IMR-90 (cell line): ENCODE results near the gene KIFBP. TPM values are rescaled to one million over a fixed set of nuclear protein-coding genes. Genes with fewer than 3 reads are reported as not detected.
A peak's percentile ranks its signal among the peaks of the same experiment; 100 is the strongest.
"Not testable (repeated sequence)": the region's sequence is repeated elsewhere in the genome, so short reads cannot be mapped to it uniquely, and the experiment has no call there.

Experiments
- ATAC-seq: fragments of 200-7000 bp; cut with Tn5 transposase; 2 replicates; pipeline ENCODE4 v1.9.1; 2020; ENCODE audit warnings: low read depth, mild to moderate bottlenecking, moderate library complexity
- BruUV-seq: library from RNA; stranded (reverse); fragments of 400-500 nt; replicated peaks from 2 replicates; lab custom pipeline; 2021; lab: Mats Ljungman, UMichigan
- CTCF ChIA-PET: fragments of 300-600 bp; formaldehyde crosslinking; extraction: SDS; loops from one replicate; lab custom pipeline; 2021; ENCODE audit warnings: antibody characterized with exemption; lab: Yijun Ruan, JAX
- POLR2A ChIA-PET: fragments of 300-600 bp; sonication (Branson Sonifier 250); formaldehyde crosslinking; loops from one replicate; lab custom pipeline; 2022; ENCODE audit warnings: antibody characterized with exemption; ENCODE audit not compliant: unreplicated experiment; lab: Charles Lee
- DNase-seq: peaks from one replicate; pipeline ENCODE4 v3.0.0; 2013
- H2AFZ ChIP-seq: replicated peaks from 2 replicates; pipeline ENCODE3; 2013; ENCODE audit warnings: low read length, mild to moderate bottlenecking; ENCODE audit not compliant: poor library complexity
- H2AK5ac ChIP-seq: 2 replicates; pipeline ENCODE4 v1.6.1; 2013; ENCODE audit warnings: low read depth, low read length, inconsistent platforms
- H2AK9ac ChIP-seq: replicated peaks from 2 replicates; pipeline ENCODE3; 2013; ENCODE audit warnings: mild to moderate bottlenecking, low read depth, low read length, moderate library complexity; ENCODE audit not compliant: poor library complexity
- H2BK120ac ChIP-seq: 2 replicates; pipeline ENCODE4 v1.6.1; 2013; ENCODE audit warnings: low read depth, low read length, inconsistent platforms
- H2BK15ac ChIP-seq: 3 replicates; pipeline ENCODE4 v1.6.1; 2013; ENCODE audit warnings: low read depth, low read length, inconsistent platforms
- H2BK20ac ChIP-seq: 2 replicates; pipeline ENCODE4 v1.6.1; 2013; ENCODE audit warnings: low read depth, mild to moderate bottlenecking, inconsistent platforms, low read length, moderate library complexity
- H2BK5ac ChIP-seq: 2 replicates; pipeline ENCODE4 v1.6.1; 2013; ENCODE audit warnings: mild to moderate bottlenecking, low read depth, low read length, inconsistent platforms; ENCODE audit not compliant: poor library complexity, severe bottlenecking
- H3K14ac ChIP-seq: replicated peaks from 2 replicates; pipeline ENCODE4 v1.6.1; 2013; ENCODE audit warnings: low read depth, low read length, inconsistent platforms
- H3K18ac ChIP-seq: 2 replicates; pipeline ENCODE4 v1.6.1; 2013; ENCODE audit warnings: low read depth, low read length, control low read depth
- H3K23ac ChIP-seq: 2 replicates; pipeline ENCODE4 v1.6.1; 2013; ENCODE audit warnings: low read depth, low read length, inconsistent platforms
- H3K27ac ChIP-seq: 2 replicates; pipeline ENCODE4 v1.5.1; 2013; ENCODE audit warnings: mild to moderate bottlenecking, control low read depth, low read length; ENCODE audit not compliant: insufficient read depth
- H3K27me3 ChIP-seq: 2 replicates; pipeline ENCODE4 v1.6.1; 2013; ENCODE audit warnings: low read length; ENCODE audit not compliant: control insufficient read depth, insufficient read depth
- H3K36me3 ChIP-seq: 2 replicates; pipeline ENCODE4 v1.6.1; 2013; ENCODE audit warnings: low read length, mixed read lengths; ENCODE audit not compliant: control insufficient read depth, insufficient read depth
- H3K4ac ChIP-seq: 2 replicates; pipeline ENCODE4 v1.6.1; 2013; ENCODE audit warnings: low read depth, low read length, inconsistent platforms
- H3K4me1 ChIP-seq: 2 replicates; pipeline ENCODE4 v1.6.1; 2013; ENCODE audit warnings: low read length, mixed read lengths; ENCODE audit not compliant: control insufficient read depth, insufficient read depth
- H3K4me2 ChIP-seq: 2 replicates; pipeline ENCODE4 v1.6.1; 2013; ENCODE audit warnings: low read depth, mild to moderate bottlenecking, control low read depth, low read length, moderate library complexity
- H3K4me3 ChIP-seq: 2 replicates; pipeline ENCODE4 v1.5.1; 2013; ENCODE audit warnings: low read depth, mild to moderate bottlenecking, control low read depth, low read length, moderate library complexity; ENCODE audit not compliant: insufficient read depth
- H3K56ac ChIP-seq: 2 replicates; pipeline ENCODE4 v1.6.1; 2013; ENCODE audit warnings: low read length, inconsistent platforms; ENCODE audit not compliant: insufficient read depth; ENCODE audit errors: extremely low read depth
- H3K79me1 ChIP-seq, 2 experiments: 2 replicates each; pipeline ENCODE4 v1.6.1; 2013; ENCODE audit warnings: low read length in 2 of 2, inconsistent platforms in 1 of 2, low read depth in 1 of 2
- H3K9ac ChIP-seq: 2 replicates; pipeline ENCODE4 v1.6.1; 2013; ENCODE audit warnings: low read depth, low read length, control low read depth
- H3K9me1 ChIP-seq: 2 replicates; pipeline ENCODE4 v1.6.1; 2013; ENCODE audit warnings: low read length, inconsistent platforms; ENCODE audit not compliant: insufficient read depth
- H3K9me3 ChIP-seq: 2 replicates; pipeline ENCODE4 v1.6.1; 2013; ENCODE audit warnings: low read length; ENCODE audit not compliant: control insufficient read depth, insufficient read depth
- H4K20me1 ChIP-seq: 2 replicates; pipeline ENCODE4 v1.6.1; 2013; ENCODE audit warnings: low read length, inconsistent platforms; ENCODE audit not compliant: insufficient read depth
- H4K5ac ChIP-seq: 2 replicates; pipeline ENCODE4 v1.6.1; 2013; ENCODE audit warnings: mild to moderate bottlenecking, low read depth, low read length, control low read depth
- H4K8ac ChIP-seq, 2 experiments: 2 replicates each; pipeline ENCODE4 v1.6.1; 2013; ENCODE audit warnings: low read depth in 2 of 2, low read length in 2 of 2, control low read depth in 1 of 2, inconsistent platforms in 1 of 2
- H4K91ac ChIP-seq: 2 replicates; pipeline ENCODE4 v1.6.1; 2013; ENCODE audit warnings: low read depth, low read length, inconsistent platforms; ENCODE audit not compliant: insufficient read depth
- CEBPB ChIP-seq: IDR thresholded peaks from 2 replicates; pipeline ENCODE4 v1.6.1; 2012; ENCODE audit warnings: low read depth, low read length, improper control_type of control experiment
- RAD21 ChIP-seq: IDR thresholded peaks from 2 replicates; pipeline ENCODE4 v1.6.1; 2012; ENCODE audit warnings: low read length, improper control_type of control experiment
- WGBS, 2 experiments: methylation state at CpG; one replicate each; pipeline versions ENCODE4 v1.1.5 to v1.1.7; 2013; ENCODE audit warnings: missing lambda C conversion rate in 2 of 2; ENCODE audit not compliant: insufficient read length in 1 of 2; ENCODE audit errors: extremely low coverage in 2 of 2; 5-methylcytosine and 5-hydroxymethylcytosine counted together
- dilution Hi-C: fragments of 300-500 bp; cut with HindIII; formaldehyde crosslinking; loops from one replicate; pipeline ENCODE4 v1.14.3; 2018; ENCODE audit warnings: low sequenced_read_pairs; ENCODE audit not compliant: unreplicated experiment
- in situ Hi-C: fragments of 300-500 bp; cut with MboI; formaldehyde crosslinking; loops from 3 replicates; pipeline ENCODE4 v1.14.3; 2019; ENCODE audit warnings: low sequenced_read_pairs, inconsistent platforms, mixed read lengths
- intact Hi-C: fragments of 100-400 bp; cut with micrococcal nuclease; formaldehyde crosslinking; loops from 2 replicates; pipeline ENCODE4 v1.10.0; 2022
- polyA plus RNA-seq, 3 experiments: library from polyadenylated mRNA; depleted of rRNA; stranded (reverse); fragments of >200 nt; gene quantifications; 2 replicates each; pipeline ENCODE4 v1.2.3, GENCODE V29; 2012; ENCODE audit warnings: low replicate concordance in 1 of 3
- total RNA-seq: library from RNA; depleted of rRNA; stranded (reverse); fragments of >200 nt; gene quantifications from 2 replicates; pipeline ENCODE4 v1.2.3, GENCODE V29; 2012

Gene KIFBP
- total and polyA plus RNA-seq, 2 of the 4 experiments (the other 2 are of a cell fraction) = 30.6 to 51.3 TPM

DNA sequence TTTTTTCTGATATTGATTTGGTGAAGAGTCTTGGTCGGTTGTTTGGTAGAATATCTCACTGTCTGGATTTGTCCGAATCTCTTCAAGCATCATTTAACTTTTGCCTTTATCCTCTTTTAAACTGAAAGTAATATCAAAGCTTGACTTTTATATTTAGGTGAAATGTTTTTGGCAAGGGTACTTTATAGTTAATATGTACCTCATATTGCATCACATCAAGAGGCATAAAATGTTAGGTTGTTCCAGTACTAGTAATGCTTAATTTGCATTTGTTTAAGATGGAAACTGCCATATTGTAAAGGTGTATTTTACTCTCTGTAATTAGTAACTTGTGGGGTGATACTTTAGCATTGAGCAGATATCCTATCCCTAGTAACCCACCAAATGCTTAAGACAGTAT lies 49.7 kb upstream of the KIFBP start:
- TF ChIP-seq CEBPB (0 out of 2 replicates have a peak, but pooled peaks have one; percentile 21), RAD21 (no peak)
- DNase-seq (no peak), ATAC-seq (no peak)
- BruUV-seq = no TSS peak
- Histone ChIP-seq H4K5ac (no peak overlapping the region), H2BK120ac (no peak overlapping the region), H3K18ac (no peak overlapping the region), H3K4me2 (no peak overlapping the region), H3K9ac (no peak overlapping the region), H3K23ac (no peak overlapping the region), H3K4me1 (no peaks in the 10 kb centered on the region), H4K8ac (no peak overlapping the region), H3K36me3 (peaks cover 23% of the 10 kb centered on the region), H2BK5ac (no peak overlapping the region), H2AK9ac (no peak overlapping the region), H4K20me1 (no peaks in the 10 kb centered on the region), H2BK15ac (no peak overlapping the region), H4K91ac (no peak overlapping the region), H2AK5ac (no peak overlapping the region), H3K79me1 (peaks cover 0 to 14% of the 10 kb centered on the region in 2 experiments; a peak in 2 of 4 replicates), H3K9me1 (no peaks in the 10 kb centered on the region; the same call in 1 of the 2 replicates), H3K27ac (no peak overlapping the region), H3K27me3 (no peaks in the 10 kb centered on the region), H2BK20ac (no peak overlapping the region), H3K14ac (no peak overlapping the region), H3K56ac (no peak overlapping the region), H2AFZ (no peak overlapping the region), H3K4me3 (no peak overlapping the region), H3K9me3 (no peaks in the 10 kb centered on the region), H3K4ac (no peak overlapping the region)
- intact Hi-C loops = no loop called here
- POLR2A ChIA-PET = no interaction called here
- WGBS, 2 experiments = no CpG with 5 or more reads among the region's 2 CpGs
- in situ Hi-C loops = no loop called here
- CTCF ChIA-PET = no interaction called here
- dilution Hi-C loops = no loop called here

DNA sequence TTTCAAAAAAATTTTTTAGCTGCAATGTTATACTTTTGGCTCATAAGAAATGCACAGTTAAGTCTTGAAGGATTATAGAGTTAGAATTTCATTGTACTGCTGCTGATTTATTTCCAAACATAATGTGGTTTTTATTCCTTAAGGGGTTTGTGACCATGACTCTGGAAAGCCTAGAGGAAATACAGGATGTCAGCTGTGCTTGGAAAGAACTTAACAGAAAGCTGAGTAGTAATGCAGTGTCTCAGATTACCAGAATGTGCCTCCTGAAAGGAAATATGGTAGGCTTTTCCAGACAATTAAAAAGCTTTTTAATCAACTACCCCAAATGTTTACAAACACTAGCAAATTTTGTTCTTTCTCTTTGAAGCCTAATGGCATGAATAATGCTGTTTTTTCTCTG lies 47.7 kb upstream of the KIFBP start:
- POLR2A ChIA-PET, H3K4me2 ChIP-seq, CTCF ChIA-PET, H2BK20ac ChIP-seq, H2BK5ac ChIP-seq, H3K9me1 ChIP-seq, H3K56ac ChIP-seq, H3K4ac ChIP-seq, H3K27me3 ChIP-seq, H3K14ac ChIP-seq, H4K8ac ChIP-seq, H2AK5ac ChIP-seq, H4K5ac ChIP-seq, H4K20me1 ChIP-seq, H3K4me3 ChIP-seq, H2AFZ ChIP-seq, H2AK9ac ChIP-seq, H4K91ac ChIP-seq, dilution Hi-C loops, H2BK120ac ChIP-seq, intact Hi-C loops, H3K27ac ChIP-seq, in situ Hi-C loops, H3K4me1 ChIP-seq, H2BK15ac ChIP-seq, H3K23ac ChIP-seq, H3K9me3 ChIP-seq, H3K9ac ChIP-seq, DNase-seq, BruUV-seq, H3K18ac ChIP-seq: not testable (repeated sequence)
- H3K79me1 ChIP-seq = peaks cover 0 to 14% of the 10 kb centered on the region in 2 experiments; a peak in 2 of 4 replicates
- peak; percentile 51; the same call in 1 of the 2 replicates for ATAC-seq
- peaks cover 27% of the 10 kb centered on the region for H3K36me3 ChIP-seq
